GM12878 (cell line): ENCODE measurements around the gene SF3A1. TPM values are rescaled to one million over a fixed set of nuclear protein-coding genes. Genes with fewer than 3 reads are reported as not detected.

Experiments
- ATAC-seq: fragments of 200-7000 bp; cut with Tn5 transposase; 3 replicates; pipeline ENCODE4 v1.9.1; 2020; ENCODE audit warnings: mild to moderate bottlenecking, moderate library complexity
- BruUV-seq: library from RNA; stranded (reverse); fragments of 400-500 nt; replicated peaks from 2 replicates; lab custom pipeline; 2021; lab: Mats Ljungman, UMichigan
- CTCF ChIA-PET: fragments of 300-600 bp; sonication (Branson Sonifier 250); formaldehyde crosslinking; extraction: SDS; loops from one replicate; lab custom pipeline; 2021; ENCODE audit warnings: inconsistent platforms; lab: Yijun Ruan, JAX
- POLR2A ChIA-PET: fragments of 350-600 bp; formaldehyde crosslinking; extraction: SDS; loops from one replicate; lab custom pipeline; 2021; ENCODE audit warnings: inconsistent platforms; lab: Charles Lee
- RAD21 ChIA-PET: fragments of 300-600 bp; sonication (Branson Sonifier 250); formaldehyde crosslinking; loops from one replicate; lab custom pipeline; 2023; ENCODE audit warnings: antibody characterized with exemption; ENCODE audit not compliant: unreplicated experiment; lab: Charles Lee
- SMC1A ChIA-PET: fragments of 300-600 bp; sonication (Branson Sonifier 250); formaldehyde crosslinking; loops from one replicate; lab custom pipeline; 2023; ENCODE audit not compliant: unreplicated experiment, uncharacterized antibody; lab: Charles Lee
- DNase-seq: peaks from one replicate; pipeline ENCODE4 v3.0.0-alpha.2; 2011; ENCODE audit warnings: low read depth, low spot score
- FAIRE-seq: peaks from 3 replicates; lab custom pipeline; 2011; peaks lifted over from hg19 to GRCh38; lab: Jason Lieb, UNC
- H2AFZ ChIP-seq: 2 replicates; pipeline ENCODE4 v1.6.0; 2011; ENCODE audit warnings: low read depth, low read length, control low read depth; ENCODE audit not compliant: control insufficient read depth
- H3K27ac ChIP-seq: 2 replicates; pipeline ENCODE4 v1.5.1; 2011; ENCODE audit warnings: control low read depth; ENCODE audit not compliant: control insufficient read depth, insufficient read depth
- H3K27me3 ChIP-seq, 2 experiments: replicated peaks in 1 of 2; 2 replicates each; pipeline versions ENCODE4 v1.6.0 to v1.6.1; 2011; ENCODE audit warnings: low read length in 1 of 2; ENCODE audit not compliant: control insufficient read depth in 2 of 2, insufficient read depth in 2 of 2
- H3K36me3 ChIP-seq, 2 experiments: 2 replicates each; pipeline ENCODE4 v1.5.1; 2011; ENCODE audit warnings: low read length in 1 of 2; ENCODE audit not compliant: control insufficient read depth in 2 of 2, insufficient read depth in 2 of 2
- H3K4me1 ChIP-seq: 2 replicates; pipeline ENCODE4 v1.6.1; 2011; ENCODE audit warnings: mild to moderate bottlenecking, low read length, moderate library complexity, mixed read lengths; ENCODE audit not compliant: control insufficient read depth, insufficient read depth
- H3K4me2 ChIP-seq: 2 replicates; pipeline ENCODE4 v1.6.0; 2011; ENCODE audit warnings: control low read depth; ENCODE audit not compliant: control insufficient read depth, insufficient read depth
- H3K4me3 ChIP-seq: fragments of 200-600 bp; sonication (generic); 2 replicates; pipeline ENCODE4 v1.5.1; 2016
- H3K79me2 ChIP-seq: 2 replicates; pipeline ENCODE4 v1.6.0; 2011; ENCODE audit warnings: low read length; ENCODE audit not compliant: control insufficient read depth, insufficient read depth
- H3K9ac ChIP-seq: 2 replicates; pipeline ENCODE4 v1.8.0; 2011; ENCODE audit warnings: low read length, control low read depth, mixed read lengths; ENCODE audit not compliant: control insufficient read depth, insufficient read depth
- H3K9me3 ChIP-seq: replicated peaks from 3 replicates; pipeline ENCODE4 v1.5.1; 2011; ENCODE audit warnings: mild to moderate bottlenecking, low read length; ENCODE audit not compliant: control insufficient read depth, insufficient read depth
- H4K20me1 ChIP-seq: 2 replicates; pipeline ENCODE4 v1.6.0; 2011; ENCODE audit not compliant: control insufficient read depth, insufficient read depth
- KDM1A ChIP-seq: fragments of 200-600 bp; sonication (generic); IDR thresholded peaks from 2 replicates; pipeline ENCODE4 v1.6.1; 2016; ENCODE audit warnings: borderline replicate concordance
- MXI1 ChIP-seq: fragments of 150-350 bp; IDR thresholded peaks from 2 replicates; pipeline ENCODE4 v1.6.1; 2011; ENCODE audit warnings: low read depth, mild to moderate bottlenecking, inconsistent platforms, low read length, improper control_type of control experiment
- MYC ChIP-seq: IDR thresholded peaks from 2 replicates; pipeline ENCODE4 v1.6.1; 2011; ENCODE audit warnings: mild to moderate bottlenecking, low read length, moderate library complexity, inconsistent platforms; ENCODE audit not compliant: insufficient read depth, insufficient replicate concordance, insufficient read length, severe bottlenecking
- NFYA ChIP-seq: IDR thresholded peaks from 2 replicates; pipeline ENCODE4 v1.6.1; 2011; ENCODE audit warnings: low read depth, mild to moderate bottlenecking, low read length, improper control_type of control experiment, borderline replicate concordance
- NR2C2 ChIP-seq: IDR thresholded peaks from 2 replicates; pipeline ENCODE4 v1.6.1; 2011; ENCODE audit warnings: borderline replicate concordance, low read depth; ENCODE audit not compliant: control insufficient read depth, insufficient read length
- WGBS: methylation state at CpG from one replicate; pipeline ENCODE4 v1.1.6; 2016; ENCODE audit warnings: low lambda C conversion rate; ENCODE audit not compliant: insufficient replicate concordance, insufficient coverage; ENCODE audit errors: missing lambda C conversion rate; 5-methylcytosine and 5-hydroxymethylcytosine counted together
- in situ Hi-C: fragments of 300-500 bp; cut with MboI; formaldehyde crosslinking; loops from 9 replicates; pipeline ENCODE4 v1.14.3; 2018; ENCODE audit warnings: mixed read lengths
- intact Hi-C: fragments of 100-400 bp; cut with micrococcal nuclease; formaldehyde crosslinking; loops from one replicate; pipeline ENCODE4 v1.14.2; 2022; ENCODE audit not compliant: unreplicated experiment
- polyA plus RNA-seq, 11 experiments: library from polyadenylated mRNA; depleted of rRNA in 4 of 11; unstranded in 6 of 11; stranded (reverse) in 5 of 11; fragments of >200 nt; fragmentation: Nextera tagmentation in 4 of 11; fragmentation: Illumina TruSeq in 1 of 11; extraction: Ambion mirVana in 4 of 11; extraction: Trizol in 1 of 11; gene quantifications; 1 replicate in 1 of 11; 2 replicates in 10 of 11; pipeline versions ENCODE4 v1.2.1 to v1.2.3, GENCODE V29; 2011 to 2016; ENCODE audit warnings: inconsistent platforms in 2 of 11, missing spikeins in 2 of 11, low read depth in 1 of 11
- total RNA-seq, 4 experiments: library from RNA; depleted of rRNA in 3 of 4; stranded (reverse); fragments of >200 nt in 3 of 4; fragmentation: Illumina TruSeq in 1 of 4; extraction: Trizol in 1 of 4; gene quantifications; 2 replicates each; pipeline versions ENCODE4 v1.2.1 to v1.2.3, GENCODE V29; 2013 to 2021
- TF ChIP-seq, protein P1 (sequence below): fragments of 450-650 bp; IDR thresholded peaks from 2 replicates; pipeline ENCODE4 v1.6.1; 2017; ENCODE audit warnings: antibody characterized with exemption, mild to moderate bottlenecking, moderate library complexity
- TF ChIP-seq, protein P2 (sequence below): fragments of 450-650 bp; IDR thresholded peaks from 2 replicates; pipeline ENCODE4 v1.6.1; 2017; ENCODE audit warnings: mild to moderate bottlenecking
- TF ChIP-seq, protein P3 (sequence below): fragments of 450-650 bp; IDR thresholded peaks from 2 replicates; pipeline ENCODE4 v1.6.1; 2018; ENCODE audit warnings: borderline replicate concordance, mild to moderate bottlenecking; ENCODE audit not compliant: partially characterized antibody
- TF ChIP-seq, protein P4 (sequence below): fragments of 450-650 bp; IDR thresholded peaks from 2 replicates; pipeline ENCODE4 v1.6.1; 2017; ENCODE audit warnings: mild to moderate bottlenecking, low read depth, inconsistent platforms; ENCODE audit not compliant: poor library complexity, severe bottlenecking

The SF3A1 gene
- total and polyA plus RNA-seq, 10 of the 15 experiments (the other 5 are each of a cell fraction or from before 2014, with no cell fraction given), result 10.4 to 239 (median 46.0) TPM

DNA sequence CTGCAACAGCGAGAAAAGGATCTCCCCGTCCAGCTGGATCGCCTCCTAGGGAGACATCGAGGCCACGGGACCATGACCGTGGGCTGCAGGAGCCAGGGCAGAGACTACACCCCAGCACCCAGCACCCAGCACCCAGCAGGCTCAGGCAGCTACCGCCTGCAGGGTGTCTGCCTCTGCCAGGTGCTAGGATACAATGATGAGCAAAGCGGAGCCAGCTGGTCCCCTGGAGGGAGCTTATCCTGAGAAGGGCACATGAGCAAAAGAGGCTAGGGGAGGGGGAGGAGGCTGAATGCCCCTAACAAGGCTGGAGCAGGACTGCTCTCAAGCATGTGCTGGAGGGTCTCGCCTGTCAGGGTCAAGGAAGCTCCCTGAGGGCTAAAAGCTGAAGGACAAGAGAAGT, 62.6 kb downstream of the SF3A1 start (continued):
- TF ChIP-seq KDM1A, result no peak
- no peak for TF ChIP-seq MYC
- TF ChIP-seq NR2C2, result no peak
- TF ChIP-seq, protein P1, sequence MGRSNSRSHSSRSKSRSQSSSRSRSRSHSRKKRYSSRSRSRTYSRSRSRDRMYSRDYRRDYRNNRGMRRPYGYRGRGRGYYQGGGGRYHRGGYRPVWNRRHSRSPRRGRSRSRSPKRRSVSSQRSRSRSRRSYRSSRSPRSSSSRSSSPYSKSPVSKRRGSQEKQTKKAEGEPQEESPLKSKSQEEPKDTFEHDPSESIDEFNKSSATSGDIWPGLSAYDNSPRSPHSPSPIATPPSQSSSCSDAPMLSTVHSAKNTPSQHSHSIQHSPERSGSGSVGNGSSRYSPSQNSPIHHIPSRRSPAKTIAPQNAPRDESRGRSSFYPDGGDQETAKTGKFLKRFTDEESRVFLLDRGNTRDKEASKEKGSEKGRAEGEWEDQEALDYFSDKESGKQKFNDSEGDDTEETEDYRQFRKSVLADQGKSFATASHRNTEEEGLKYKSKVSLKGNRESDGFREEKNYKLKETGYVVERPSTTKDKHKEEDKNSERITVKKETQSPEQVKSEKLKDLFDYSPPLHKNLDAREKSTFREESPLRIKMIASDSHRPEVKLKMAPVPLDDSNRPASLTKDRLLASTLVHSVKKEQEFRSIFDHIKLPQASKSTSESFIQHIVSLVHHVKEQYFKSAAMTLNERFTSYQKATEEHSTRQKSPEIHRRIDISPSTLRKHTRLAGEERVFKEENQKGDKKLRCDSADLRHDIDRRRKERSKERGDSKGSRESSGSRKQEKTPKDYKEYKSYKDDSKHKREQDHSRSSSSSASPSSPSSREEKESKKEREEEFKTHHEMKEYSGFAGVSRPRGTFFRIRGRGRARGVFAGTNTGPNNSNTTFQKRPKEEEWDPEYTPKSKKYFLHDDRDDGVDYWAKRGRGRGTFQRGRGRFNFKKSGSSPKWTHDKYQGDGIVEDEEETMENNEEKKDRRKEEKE, result no peak
- TF ChIP-seq, all 136 proteins: peak for 0

DNA sequence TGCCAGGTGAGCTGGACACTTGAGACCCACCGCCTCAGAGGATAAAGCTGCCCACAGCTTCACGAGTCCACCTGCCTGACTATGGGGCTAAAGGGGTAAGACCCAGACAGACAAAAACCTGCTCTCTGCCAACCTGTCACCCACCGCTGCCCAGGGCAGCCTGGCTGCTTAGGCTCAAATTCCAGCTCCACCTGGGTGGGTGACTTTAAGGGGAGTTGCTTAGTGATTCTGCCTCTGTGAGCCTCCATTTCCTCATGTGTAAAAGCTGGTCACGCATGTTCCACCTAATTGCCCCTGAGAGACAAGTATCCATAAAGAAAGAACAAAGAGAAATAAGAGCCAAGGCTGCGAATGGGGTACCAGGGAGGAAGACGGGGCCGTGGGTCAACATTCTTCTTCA, 63.7 kb downstream of the SF3A1 start:
- no peak overlapping the region for H3K9ac ChIP-seq
- FAIRE-seq, result no peak
- peaks cover 10 to 32% of the 10 kb centered on the region in 2 experiments; a peak in 3 of 4 replicates for H3K36me3 ChIP-seq
- H4K20me1 ChIP-seq, result no peaks in the 10 kb centered on the region
- intact Hi-C loops, result no loop called here
- H3K9me3 ChIP-seq, result no peaks in the 10 kb centered on the region
- SMC1A ChIA-PET, result interaction anchor here (6.7 to 7.9 kb wide), 2 partner anchors 13 to 33 kb away, joined by 84 to 100 read pairs; partner anchors contain the start of gene TBC1D10A
- H3K4me1 ChIP-seq, result peaks cover 23% of the 10 kb centered on the region
- DNase-seq, result no peak
- RAD21 ChIA-PET, result interaction anchor here (2.0 to 6.2 kb wide), 2 partner anchors 8 to 33 kb away, joined by 5 to 118 read pairs; partner anchors contain the start of gene TBC1D10A
- H3K27ac ChIP-seq, result no peak overlapping the region
- in situ Hi-C loops, result no loop called here
- no TSS peak for BruUV-seq
- 96% methylated on average over 7 of the region's 7 CpGs for WGBS
- CTCF ChIA-PET, result no interaction called here
- POLR2A ChIA-PET, result no interaction called here
- H3K79me2 ChIP-seq, result no peaks in the 10 kb centered on the region
- H3K4me2 ChIP-seq, result no peak overlapping the region
- H3K4me3 ChIP-seq, result no peak overlapping the region
- no peaks in the 10 kb centered on the region for H3K27me3 ChIP-seq
- no peak overlapping the region for H2AFZ ChIP-seq
- ATAC-seq, result no peak
- no peak for TF ChIP-seq NFYA
- TF ChIP-seq, protein P2, sequence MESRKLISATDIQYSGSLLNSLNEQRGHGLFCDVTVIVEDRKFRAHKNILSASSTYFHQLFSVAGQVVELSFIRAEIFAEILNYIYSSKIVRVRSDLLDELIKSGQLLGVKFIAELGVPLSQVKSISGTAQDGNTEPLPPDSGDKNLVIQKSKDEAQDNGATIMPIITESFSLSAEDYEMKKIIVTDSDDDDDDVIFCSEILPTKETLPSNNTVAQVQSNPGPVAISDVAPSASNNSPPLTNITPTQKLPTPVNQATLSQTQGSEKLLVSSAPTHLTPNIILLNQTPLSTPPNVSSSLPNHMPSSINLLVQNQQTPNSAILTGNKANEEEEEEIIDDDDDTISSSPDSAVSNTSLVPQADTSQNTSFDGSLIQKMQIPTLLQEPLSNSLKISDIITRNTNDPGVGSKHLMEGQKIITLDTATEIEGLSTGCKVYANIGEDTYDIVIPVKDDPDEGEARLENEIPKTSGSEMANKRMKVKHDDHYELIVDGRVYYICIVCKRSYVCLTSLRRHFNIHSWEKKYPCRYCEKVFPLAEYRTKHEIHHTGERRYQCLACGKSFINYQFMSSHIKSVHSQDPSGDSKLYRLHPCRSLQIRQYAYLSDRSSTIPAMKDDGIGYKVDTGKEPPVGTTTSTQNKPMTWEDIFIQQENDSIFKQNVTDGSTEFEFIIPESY, result no peak
- TF ChIP-seq, protein P3, sequence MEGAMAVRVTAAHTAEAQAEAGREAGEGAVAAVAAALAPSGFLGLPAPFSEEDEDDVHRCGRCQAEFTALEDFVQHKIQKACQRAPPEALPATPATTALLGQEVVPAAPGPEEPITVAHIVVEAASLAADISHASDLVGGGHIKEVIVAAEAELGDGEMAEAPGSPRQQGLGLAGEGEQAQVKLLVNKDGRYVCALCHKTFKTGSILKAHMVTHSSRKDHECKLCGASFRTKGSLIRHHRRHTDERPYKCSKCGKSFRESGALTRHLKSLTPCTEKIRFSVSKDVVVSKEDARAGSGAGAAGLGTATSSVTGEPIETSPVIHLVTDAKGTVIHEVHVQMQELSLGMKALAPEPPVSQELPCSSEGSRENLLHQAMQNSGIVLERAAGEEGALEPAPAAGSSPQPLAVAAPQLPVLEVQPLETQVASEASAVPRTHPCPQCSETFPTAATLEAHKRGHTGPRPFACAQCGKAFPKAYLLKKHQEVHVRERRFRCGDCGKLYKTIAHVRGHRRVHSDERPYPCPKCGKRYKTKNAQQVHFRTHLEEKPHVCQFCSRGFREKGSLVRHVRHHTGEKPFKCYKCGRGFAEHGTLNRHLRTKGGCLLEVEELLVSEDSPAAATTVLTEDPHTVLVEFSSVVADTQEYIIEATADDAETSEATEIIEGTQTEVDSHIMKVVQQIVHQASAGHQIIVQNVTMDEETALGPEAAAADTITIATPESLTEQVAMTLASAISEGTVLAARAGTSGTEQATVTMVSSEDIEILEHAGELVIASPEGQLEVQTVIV, result no peak
- TF ChIP-seq, protein P4, sequence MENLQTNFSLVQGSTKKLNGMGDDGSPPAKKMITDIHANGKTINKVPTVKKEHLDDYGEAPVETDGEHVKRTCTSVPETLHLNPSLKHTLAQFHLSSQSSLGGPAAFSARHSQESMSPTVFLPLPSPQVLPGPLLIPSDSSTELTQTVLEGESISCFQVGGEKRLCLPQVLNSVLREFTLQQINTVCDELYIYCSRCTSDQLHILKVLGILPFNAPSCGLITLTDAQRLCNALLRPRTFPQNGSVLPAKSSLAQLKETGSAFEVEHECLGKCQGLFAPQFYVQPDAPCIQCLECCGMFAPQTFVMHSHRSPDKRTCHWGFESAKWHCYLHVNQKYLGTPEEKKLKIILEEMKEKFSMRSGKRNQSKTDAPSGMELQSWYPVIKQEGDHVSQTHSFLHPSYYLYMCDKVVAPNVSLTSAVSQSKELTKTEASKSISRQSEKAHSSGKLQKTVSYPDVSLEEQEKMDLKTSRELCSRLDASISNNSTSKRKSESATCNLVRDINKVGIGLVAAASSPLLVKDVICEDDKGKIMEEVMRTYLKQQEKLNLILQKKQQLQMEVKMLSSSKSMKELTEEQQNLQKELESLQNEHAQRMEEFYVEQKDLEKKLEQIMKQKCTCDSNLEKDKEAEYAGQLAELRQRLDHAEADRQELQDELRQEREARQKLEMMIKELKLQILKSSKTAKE, result no peak
- TF ChIP-seq MXI1, result no peak
